HEK293 (cell line): ENCODE data around the gene SPATA25.

Experiments used
- CTCF ChIP-seq: fragments of 450-650 bp; formaldehyde crosslinking; IDR thresholded peaks from 2 replicates; pipeline ENCODE4 v1.5.1; 2016; ENCODE audit warnings: missing biosample characterization, missing genetic modification characterization
- HOXA7 ChIP-seq: sonication (generic); formaldehyde crosslinking; IDR thresholded peaks from 2 replicates; pipeline ENCODE4 v1.8.1; 2022; ENCODE audit warnings: missing genetic modification reagents, borderline replicate concordance
- PRDM1 ChIP-seq: fragments of 450-650 bp; formaldehyde crosslinking; IDR thresholded peaks from 2 replicates; pipeline ENCODE4; 2016; ENCODE audit warnings: missing biosample characterization, missing genetic modification characterization
- TRIM28 ChIP-seq: IDR thresholded peaks from 2 replicates; pipeline ENCODE4 v1.6.1; 2011; ENCODE audit warnings: low read length, control low read depth, borderline replicate concordance
- ZBTB11 ChIP-seq: fragments of 450-650 bp; formaldehyde crosslinking; conservative IDR thresholded peaks from 2 replicates; pipeline ENCODE4 v1.5.1; 2016; ENCODE audit warnings: low read depth, missing biosample characterization, missing genetic modification characterization
- ZNF133 ChIP-seq: fragments of 450-650 bp; formaldehyde crosslinking; IDR thresholded peaks from 2 replicates; pipeline ENCODE4 v1.5.1; 2016; ENCODE audit warnings: missing biosample characterization, missing genetic modification characterization
- ZNF184 ChIP-seq: fragments of 450-650 bp; IDR thresholded peaks from 2 replicates; pipeline ENCODE4 v1.5.1; 2018; ENCODE audit warnings: missing biosample characterization, mild to moderate bottlenecking, missing genetic modification characterization
- ZNF747 ChIP-seq: fragments of 450-650 bp; formaldehyde crosslinking; IDR thresholded peaks from 2 replicates; pipeline ENCODE4 v1.5.1; 2016; ENCODE audit warnings: missing biosample characterization, missing genetic modification characterization

DNA sequence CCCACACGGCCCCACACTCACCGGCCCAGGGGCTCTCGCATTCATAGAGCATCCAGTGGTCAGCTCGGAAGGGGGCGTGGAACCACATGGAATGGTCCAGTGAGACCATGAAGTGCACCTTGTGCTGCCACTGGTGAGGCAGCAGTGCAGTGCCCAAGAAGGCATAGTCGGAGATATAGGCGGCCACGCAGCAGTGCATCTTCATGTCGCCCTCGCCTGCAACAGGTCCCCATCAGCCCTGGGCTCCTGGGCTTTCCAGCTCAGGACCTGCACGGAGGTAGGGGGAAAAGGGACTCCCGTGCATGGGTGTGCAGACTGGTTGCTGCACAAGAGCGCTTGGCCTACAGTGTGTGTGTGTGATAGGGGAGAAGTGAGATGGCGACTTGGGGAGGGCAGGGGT is 43.9 kb downstream of the SPATA25 start:
- TF ChIP-seq CTCF (no peak), ZNF184 (tag by site-specific recombination) (no peak), HOXA7 (CRISPR knock-in tag) (no peak), TRIM28 (no peak), ZBTB11 (no peak), ZNF133 (tag by site-specific recombination) (no peak), PRDM1 (tag by site-specific recombination) (no peak), ZNF747 (tag by site-specific recombination) (no peak)
